RKO (cell line): Measurements from ENCODE around the gene FAM98C.
"Not testable (repeated sequence)": the region's sequence is repeated elsewhere in the genome, so short reads cannot be mapped to it uniquely, and the experiment has no call there.

ENCODE experiments used
- DNase-seq: peaks from one replicate; pipeline ENCODE4 v3.0.0-alpha.2; 2016; ENCODE audit warnings: low spot score

FAM98C gene

DNA sequence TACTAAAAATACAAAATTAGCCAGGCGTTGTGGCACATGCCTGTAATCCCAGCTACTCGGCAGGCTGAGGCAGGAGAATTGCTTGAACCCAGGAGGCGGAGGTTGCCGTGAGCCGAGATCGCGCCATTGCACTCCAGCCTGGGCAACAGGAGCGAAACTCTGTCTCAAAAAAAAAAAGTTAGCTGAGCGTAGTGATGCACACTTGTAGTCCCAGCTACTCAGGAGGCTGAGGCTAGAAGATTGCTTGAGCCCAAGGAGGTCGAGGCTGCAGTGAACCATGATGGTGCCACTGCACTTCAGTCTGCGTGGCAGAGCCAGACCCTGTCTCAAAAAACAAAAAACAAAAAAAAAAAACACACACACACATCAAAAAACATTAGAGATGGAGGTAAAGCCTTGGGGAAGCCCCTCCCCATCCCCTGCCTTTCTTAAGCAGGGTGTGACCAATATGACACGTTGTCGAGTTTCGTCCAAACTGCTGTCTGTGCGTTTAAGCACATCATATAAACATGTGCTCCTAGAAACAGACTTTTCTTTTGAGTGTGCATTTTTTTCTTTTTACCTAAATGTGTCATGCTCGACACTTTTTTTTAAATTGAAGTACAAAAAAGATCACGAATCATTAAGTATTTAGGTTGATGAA lies 24.3 kb downstream of the FAM98C start:
- not testable (repeated sequence) for DNase-seq

DNA sequence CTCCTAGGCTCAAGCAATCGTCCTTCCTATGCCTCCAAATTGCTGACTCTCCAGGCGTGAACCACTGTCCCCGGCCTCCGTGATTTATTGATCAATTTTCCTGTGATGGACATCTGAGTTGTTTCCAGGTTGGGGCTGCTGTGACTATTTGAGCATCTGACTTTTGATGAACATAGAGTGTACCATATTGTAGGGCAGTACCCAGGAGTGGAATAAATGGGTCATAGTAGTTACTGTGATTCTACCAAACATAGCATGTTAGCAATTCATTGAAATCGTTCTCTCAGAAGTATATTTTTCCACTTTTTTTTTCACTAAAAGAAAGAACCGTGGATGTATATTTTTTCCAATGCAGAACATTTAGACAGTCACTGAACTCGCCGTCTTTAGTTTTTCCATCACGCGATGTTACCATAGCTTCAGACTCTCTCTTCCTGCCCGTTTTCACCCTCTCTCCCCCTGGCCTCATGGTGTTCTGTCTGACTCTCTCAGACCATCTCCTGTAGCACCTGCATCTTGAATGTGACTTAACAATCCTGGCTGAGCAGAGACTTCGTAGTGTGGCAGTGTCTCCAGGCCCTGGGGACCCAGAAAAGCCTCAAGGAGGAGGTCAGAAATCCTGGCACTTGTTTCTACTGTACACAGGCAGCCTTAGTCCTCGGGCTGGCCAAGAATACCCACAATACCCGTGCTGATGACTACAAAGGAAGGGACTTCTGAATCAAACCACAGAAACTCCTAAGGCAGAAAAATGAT lies 26.3 kb downstream of the FAM98C start:
- DNase-seq: no peak

DNA sequence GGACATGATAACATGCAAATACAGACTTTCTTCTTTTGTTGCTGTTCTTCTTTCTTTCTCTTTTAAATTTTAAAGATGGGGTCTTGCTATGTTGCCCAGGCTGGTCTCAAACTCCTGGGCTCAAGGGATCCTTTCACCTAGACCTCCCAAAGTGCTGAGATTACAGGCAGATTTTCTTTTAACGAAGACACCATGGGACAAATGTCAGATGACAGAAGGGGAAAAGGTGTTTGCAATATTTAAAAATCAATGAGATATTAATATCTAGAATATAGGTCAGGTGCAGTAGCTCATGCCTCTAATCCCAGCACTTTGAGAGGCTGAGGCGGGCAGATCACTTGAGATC lies 26.9 kb downstream of the FAM98C start:
- no peak for DNase-seq

DNA sequence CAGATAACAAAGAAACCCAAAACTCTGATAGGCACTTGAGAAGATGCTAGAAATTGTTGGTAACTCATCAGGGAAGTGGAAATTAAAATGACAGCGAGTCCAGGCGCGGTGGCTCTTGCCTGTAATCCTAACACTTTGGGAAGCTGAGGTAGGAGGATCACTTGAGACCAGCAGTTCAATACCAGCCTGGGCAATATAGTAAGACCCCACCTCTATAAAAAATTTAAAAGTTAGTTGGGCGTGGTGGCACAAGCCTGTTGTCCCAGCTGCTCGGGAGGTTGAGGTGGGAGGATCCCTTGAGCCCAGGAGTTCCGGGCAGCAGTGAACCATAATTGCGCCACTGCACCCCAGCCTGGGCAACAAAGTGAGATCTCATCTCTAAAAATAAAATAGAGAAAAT lies 28.0 kb downstream of the FAM98C start:
- no peak for DNase-seq

DNA sequence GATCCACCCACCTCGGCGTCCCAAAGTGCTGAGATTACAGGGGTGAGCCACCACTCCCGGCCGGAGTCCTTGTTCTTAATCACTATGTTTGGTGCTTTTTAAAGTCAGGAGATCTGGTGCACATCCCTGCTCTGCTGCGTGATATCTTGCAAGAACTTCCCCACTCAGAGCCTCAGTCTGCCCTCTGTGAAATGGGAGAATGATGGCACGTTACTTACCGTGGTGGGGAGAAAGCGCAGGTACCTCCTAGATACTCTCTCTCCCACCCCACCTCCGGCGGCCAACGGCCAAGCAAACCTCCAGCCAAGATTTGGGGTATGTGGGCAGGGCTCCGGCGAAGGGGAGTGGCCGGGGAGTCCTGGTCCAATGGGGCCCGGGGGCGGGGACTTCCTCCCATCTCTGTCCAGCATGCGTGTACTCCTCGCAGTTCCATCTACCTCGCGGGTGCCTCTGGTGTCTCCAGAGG lies 30.4 kb downstream of the FAM98C start, which contains the start of gene RYR1:
Gene RYR1, plus strand, starts transcription at position 424 of the 466 bp plus-strand sequence. CDS start 139 bp downstream, outside the sequence.
- DNase-seq: no peak

DNA sequence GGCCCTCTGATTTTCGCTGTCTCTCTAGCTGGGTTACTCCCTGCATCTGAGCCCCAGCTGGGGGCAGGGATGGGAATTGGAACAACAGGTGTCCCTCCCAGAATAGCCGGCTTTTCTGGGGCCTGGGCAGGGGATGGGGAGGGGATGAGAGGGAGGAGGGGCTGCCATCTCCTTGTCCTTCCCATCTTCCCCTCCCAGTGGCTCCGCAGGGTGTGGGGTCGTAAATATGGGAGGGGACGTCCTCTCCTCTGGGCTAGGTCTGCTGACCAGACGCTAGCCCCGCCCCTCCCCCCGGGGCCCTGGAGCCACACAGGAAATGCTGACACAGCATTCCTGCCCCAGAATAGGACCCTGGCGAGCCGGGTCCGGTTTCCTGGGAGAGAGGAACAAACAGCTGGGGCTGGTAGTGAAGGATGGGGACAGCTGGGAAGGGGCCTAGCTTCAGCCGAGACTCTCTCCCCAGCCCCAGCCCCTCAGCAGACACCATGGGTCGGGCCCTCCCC lies 31.7 kb downstream of the FAM98C start:
- DNase-seq: no peak

DNA sequence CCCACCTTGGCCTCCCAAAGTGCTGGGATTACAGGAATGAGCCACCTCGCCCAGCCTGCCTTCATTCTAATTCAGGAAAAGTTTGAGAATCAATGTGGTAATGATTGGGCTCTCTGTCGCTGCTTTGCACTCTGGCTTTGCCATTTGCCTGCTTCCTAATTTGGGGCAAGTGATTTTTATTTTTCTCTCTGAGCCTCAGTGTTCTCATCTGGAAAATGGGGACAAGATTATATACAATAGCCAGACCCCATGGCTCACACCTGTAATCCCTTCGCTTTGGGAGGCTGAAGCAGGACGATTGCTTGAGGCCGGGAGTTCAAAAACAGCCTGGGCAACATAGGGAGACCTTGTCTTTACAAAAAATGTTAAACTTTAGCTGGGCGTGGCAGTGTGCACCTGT lies 34.4 kb downstream of the FAM98C start:
- no peak for DNase-seq

DNA sequence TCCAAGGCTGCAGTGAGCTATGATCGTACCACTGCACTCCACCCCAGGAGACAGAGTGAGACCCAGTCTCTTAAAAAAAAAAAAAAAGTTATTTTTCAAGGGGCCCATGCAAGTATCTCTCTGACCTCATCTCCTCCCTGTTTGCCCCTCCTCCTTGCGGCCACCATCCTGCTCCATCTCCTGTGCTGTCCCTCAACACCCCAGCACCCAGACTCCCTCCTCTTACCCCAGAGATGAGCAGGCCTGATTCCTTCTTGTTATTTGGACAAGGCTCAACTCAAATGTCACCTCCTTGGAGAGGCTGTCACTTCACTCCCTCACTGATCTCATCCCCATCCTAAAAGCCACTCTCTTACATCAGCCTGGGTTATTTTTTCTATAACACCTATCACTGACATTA lies 35.0 kb downstream of the FAM98C start:
- DNase-seq: no peak

DNA sequence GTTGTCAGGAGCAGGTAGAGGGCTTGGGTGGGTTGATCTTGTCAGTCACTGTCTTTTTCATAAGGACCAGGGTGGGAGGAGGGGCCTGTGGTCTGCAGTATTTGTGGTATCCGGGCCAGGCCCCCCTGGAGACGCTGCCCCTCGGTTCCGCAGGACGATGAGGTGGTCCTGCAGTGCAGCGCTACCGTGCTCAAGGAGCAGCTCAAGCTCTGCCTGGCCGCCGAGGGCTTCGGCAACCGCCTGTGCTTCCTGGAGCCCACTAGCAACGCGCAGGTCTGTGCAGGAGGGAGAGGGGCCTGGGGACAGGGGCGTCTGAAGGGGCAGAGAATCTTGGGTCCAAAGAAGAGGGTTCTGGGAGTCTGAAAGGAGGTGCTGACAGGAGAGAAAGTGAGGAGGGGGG lies 37.7 kb downstream of the FAM98C start:
- no peak for DNase-seq

DNA sequence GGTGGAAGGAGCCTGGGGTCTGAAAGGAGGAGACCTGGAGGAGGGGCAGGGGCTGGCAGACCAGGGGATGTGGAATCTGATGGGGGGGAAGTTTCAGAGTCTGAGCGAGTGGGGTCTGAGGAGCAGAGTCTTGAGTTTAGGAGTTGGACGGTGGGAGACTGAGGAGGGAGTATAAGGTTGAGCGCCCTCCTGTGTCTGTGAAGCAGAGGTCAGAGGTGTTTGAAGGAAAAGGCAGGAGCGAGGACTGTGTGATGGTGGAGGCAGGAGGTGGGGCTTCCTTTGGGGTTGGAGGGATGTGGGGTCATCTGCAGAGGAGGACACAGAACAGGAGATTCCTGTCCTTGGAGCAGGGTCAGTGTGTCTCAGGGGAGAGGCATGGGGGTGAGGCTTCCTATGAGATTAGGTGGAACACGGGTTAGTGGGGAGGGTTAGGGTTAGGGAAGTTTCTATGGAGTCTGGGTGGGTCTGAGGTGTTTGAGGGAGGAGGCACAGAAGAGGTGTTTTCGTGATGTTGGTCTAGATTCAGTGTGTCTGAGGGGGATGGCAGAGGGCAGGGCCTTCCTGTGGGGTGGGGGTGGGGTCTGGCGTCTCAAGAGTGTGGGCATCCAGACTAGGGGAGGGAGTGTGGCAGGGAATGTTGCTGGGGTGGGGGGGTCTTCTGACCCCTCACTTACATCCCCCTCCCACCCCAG lies 38.9 kb downstream of the FAM98C start:
- no peak for DNase-seq

DNA sequence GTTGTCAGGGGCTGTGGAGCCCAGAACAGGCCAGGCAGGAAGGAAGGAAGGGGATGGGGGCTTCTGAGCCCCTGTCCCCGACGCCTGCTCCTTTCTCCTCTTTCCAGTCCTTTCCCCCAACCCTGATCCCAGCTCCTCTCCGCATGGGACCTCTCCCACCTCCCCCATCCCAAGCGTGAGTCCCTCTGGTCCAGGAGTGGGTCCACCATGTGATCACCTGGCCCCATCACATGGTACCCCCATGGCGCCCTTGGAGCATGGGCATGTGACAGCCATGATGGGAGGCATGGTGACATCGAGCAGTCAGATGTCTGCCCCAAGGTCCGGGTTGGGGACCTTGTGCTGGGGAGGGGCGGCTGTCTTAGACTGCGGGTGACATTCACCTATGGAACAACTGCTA lies 39.8 kb downstream of the FAM98C start:
- no peak for DNase-seq

DNA sequence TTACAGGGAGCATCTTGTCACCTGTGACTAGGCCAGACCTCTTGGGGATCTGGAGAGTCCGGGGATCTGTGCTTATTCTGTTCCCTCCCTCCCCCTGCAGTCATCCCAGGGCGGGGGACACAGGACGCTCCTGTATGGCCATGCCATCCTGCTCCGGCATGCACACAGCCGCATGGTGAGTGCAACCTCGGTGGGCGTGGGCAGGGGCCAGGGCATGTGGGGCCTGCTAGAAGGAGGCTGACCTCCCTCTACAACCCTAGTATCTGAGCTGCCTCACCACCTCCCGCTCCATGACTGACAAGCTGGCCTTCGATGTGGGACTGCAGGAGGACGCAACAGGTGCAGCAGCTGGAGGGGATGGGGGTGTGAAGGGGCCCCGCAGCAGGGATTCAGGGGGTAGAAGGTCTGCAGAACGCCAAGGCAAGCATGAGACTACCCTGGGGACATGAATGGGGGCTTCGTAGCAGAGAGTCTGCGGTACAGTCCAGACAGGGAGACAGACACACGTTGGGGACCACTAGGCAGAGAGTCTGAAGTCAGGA lies 40.6 kb downstream of the FAM98C start:
- no peak for DNase-seq

DNA sequence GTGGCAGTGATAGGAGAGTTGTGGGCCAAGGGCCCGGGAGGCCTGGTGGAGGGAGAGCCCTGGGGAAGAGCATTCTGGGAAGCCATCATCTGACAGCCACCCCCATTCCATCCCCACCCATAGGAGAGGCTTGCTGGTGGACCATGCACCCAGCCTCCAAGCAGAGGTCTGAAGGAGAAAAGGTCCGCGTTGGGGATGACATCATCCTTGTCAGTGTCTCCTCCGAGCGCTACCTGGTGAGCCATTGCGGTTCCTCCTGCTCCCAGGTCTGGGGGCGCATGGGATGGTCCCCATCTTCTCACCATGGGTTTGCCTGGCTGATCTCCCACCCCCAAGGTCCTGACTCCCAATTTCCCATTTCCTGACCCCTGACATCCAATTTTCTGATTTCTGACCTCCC lies 41.1 kb downstream of the FAM98C start:
- DNase-seq: no peak

DNA sequence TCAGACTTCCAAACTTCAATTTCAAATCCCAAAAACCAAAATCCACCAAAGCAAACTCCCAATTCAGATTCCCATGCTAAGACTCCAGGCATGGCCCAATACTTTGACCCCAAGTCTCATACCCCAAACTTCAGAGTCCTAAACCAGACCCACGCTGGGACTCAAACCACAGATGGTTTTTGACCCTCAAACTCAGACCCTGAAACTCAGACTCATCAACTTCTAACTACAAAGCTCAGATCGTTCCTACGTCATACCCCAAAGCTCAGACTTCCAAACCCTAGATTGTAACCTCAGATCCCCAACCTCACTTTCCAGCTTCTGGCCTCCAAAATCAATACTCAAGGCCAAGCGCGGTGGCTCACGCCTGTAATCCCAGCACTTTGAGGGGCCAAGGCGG lies 42.5 kb downstream of the FAM98C start:
- no peak for DNase-seq

DNA sequence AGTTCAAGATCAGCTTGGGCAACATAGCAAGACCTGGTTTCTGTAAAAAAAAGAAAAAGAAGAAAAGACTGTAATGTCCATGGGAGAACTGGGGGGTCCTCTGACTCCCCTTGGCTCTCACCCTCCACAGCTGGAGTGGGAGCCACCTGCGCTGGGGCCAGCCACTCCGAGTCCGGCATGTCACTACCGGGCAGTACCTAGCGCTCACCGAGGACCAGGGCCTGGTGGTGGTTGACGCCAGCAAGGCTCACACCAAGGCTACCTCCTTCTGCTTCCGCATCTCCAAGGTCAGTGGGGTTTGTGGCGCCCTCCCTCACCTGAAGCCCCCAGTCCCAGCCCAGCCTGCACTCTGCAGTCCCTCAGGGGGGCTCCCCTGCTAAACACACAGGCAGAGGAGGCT lies 45.3 kb downstream of the FAM98C start:
- no peak for DNase-seq

DNA sequence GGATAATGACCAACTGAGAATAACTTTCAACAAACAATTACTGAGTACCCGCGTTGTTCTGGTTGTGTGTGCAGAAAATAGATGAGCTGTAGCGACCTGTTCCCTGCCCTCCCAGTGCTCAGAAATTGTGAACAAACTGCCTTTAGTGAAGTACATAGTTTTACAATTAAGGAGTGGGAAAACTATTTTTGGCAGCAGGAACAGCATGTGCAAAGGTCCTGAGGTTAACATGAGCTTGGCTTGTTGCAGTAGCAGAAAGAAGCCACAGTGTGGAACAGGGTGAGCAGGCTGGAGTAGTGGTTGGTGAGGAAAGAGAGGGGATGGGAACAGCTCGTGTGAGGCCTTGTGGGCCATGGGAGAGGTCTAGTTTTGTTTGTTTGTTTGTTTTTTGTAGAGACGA lies 46.6 kb downstream of the FAM98C start:
- no peak for DNase-seq

DNA sequence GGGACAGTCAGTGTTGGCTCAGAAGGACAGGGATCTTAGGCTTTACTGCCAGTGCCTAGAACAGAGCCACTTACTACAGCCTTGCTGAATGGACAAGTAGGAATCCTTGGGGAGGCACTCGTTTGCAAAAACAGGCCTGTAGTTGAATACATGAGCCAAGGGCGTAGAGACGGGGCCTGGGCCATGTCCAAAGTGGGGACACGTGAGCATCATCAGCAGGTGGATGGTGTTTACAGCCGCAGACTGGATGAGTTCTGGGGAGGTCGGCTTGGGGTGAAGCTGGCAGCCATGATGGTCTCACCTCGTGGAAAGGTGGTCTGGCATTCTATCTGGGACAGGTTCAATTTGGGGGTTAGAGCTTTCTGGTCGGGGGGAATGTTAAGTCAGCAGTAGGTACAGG lies 48.1 kb downstream of the FAM98C start:
- DNase-seq: no peak

DNA sequence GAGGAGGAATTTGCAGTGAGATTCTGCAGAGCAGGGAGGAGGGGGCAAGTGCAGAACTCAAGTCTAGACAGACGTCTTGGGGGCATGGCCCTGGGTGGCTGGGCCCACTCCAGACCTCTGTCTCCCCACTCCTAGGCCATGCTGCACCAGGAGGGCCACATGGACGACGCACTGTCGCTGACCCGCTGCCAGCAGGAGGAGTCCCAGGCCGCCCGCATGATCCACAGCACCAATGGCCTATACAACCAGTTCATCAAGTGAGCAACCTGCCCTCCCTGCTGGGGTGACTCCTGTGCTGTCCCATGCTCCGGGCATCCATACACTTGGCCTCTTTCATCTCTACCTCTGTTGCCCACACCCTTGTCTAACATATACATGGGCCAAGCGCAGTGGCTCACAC lies 48.7 kb downstream of the FAM98C start:
- no peak for DNase-seq

DNA sequence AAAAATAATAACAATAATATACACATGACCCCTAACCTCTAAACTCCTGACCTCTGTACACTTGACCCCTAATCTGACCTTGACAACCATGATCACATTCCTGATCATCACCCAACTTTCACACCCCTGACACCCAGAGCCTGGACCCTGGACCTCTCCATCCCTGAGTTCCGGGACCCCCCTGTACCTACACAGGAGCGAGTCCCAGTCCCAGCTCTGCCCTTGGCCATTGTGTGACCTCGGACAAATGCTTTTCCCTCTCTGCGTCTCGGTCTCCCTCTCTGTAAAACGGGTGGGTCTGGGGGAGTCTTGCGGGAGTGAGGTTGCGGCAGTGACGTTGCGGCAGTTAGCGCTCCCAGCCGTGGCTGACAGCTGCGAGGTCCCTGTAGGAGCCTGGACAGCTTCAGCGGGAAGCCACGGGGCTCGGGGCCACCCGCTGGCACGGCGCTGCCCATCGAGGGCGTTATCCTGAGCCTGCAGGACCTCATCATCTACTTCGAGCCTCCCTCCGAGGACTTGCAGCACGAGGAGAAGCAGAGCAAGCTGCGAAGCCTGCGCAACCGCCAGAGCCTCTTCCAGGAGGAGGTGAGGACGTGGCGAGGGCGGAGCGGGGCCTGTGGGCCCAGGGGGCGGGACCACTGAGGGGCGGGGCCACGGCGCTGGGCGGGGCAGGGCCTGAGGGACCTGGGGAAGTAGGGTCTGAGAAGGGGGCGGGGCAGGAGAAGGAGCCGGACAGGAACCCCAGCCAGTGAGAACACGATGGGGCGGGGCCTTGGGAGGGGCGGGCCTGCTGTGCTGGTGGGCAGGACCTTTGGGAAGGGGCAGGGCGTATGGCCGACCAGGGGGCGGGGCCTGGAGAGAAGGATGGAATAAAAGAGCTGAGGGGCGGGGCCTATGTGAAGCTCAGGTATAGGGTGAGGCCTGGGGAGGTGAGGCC lies 49.8 kb downstream of the FAM98C start:
- DNase-seq: no peak

DNA sequence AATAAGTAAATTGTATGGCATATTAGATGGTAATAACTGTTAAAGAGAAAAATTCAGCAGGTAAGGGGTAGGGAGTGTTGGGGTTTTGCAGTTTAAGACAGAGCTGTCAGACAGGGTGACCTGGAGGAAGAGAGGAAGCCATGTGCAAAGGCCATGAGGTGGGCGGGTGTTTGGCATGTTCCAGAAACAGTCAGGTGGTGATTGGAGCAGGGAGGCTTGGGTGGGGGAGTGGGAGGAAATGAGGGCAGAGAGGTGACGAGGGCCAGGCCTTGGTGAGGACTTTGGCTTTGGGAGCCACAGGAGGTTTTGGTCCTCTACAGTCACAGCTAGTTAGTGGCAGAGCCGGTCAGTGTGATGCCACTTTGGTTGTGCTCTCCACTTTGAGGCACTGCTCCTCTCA lies 50.7 kb downstream of the FAM98C start:
- no peak for DNase-seq

DNA sequence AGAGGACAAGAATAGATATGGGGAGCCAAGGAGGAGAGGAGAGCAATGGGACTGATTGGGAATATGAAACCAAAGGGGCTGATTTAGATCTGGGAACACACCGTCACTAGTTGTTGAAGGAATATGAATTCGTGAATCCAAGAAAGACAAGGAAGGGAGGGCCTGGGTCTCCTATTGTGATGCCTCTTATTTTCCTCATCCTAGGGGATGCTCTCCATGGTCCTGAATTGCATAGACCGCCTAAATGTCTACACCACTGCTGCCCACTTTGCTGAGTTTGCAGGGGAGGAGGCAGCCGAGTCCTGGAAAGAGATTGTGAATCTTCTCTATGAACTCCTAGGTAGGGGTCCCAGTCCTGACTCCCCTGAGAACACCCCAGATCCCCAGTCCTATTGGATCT lies 52.1 kb downstream of the FAM98C start:
- DNase-seq: no peak

DNA sequence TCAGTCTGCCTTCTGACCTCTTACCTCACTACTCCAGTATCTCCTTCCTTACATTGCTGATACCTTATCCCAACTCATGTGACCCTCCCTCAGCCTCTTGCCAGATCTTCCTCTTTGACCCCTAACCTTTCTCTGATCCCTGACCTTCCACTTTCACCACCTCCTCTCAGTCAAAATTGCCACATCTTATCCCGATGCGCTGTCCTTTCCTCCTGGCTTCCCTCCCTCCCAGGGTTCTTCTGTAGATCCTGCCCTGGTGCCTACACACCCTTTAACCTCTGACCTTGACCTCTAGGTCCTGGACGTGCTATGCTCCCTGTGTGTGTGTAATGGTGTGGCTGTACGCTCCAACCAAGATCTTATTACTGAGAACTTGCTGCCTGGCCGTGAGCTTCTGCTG lies 54.3 kb downstream of the FAM98C start:
- DNase-seq: no peak
